Mucosa of gallbladder (tissue), 1 donor: Measurements from ENCODE around the gene RASGRF2. TPM values are rescaled to one million over a fixed set of nuclear protein-coding genes. Genes with fewer than 3 reads are reported as not detected.
"Not testable (repeated sequence)": the region's sequence is repeated elsewhere in the genome, so short reads cannot be mapped to it uniquely, and the experiment has no call there.

ENCODE experiments used
- DNase-seq: peaks from one replicate; pipeline ENCODE4 v3.0.0-alpha.2; 2020; ENCODE audit warnings: low spot score
- total RNA-seq: library from RNA; stranded (reverse); gene quantifications from one replicate; pipeline ENCODE4 v1.2.1, GENCODE V29; 2021
- donor health status: DM: no; HTN: no; CAD: no.

RASGRF2 gene
- total RNA-seq, 1 donor from 2014 or later: 4.3 TPM

- DNase-seq: no peak
These were observed 60.5 kb downstream of the RASGRF2 start for GRCh38 chr5:81020478-81021167.

- DNase-seq: no peak
These were observed 61.3 kb downstream of the RASGRF2 start for GRCh38 chr5:81021486-81021885.

- DNase-seq: no peak
These were observed 62.0 kb downstream of the RASGRF2 start for GRCh38 chr5:81021951-81022687.

GRCh38 chr5:81022688-81023084 is 62.5 kb downstream of the RASGRF2 start:
- no peak for DNase-seq

GRCh38 chr5:81023261-81023970 is 63.3 kb downstream of the RASGRF2 start:
- DNase-seq: no peak

GRCh38 chr5:81027481-81028058 is 67.4 kb downstream of the RASGRF2 start:
- no peak for DNase-seq

- DNase-seq: not testable (repeated sequence)
These were observed 68.7 kb downstream of the RASGRF2 start for GRCh38 chr5:81028888-81029287.

- not testable (repeated sequence) for DNase-seq
These were observed 69.6 kb downstream of the RASGRF2 start for GRCh38 chr5:81029736-81030135.

- DNase-seq: not testable (repeated sequence)
These were observed 70.3 kb downstream of the RASGRF2 start for GRCh38 chr5:81030236-81031034.

- no peak for DNase-seq
These were observed 75.4 kb downstream of the RASGRF2 start for GRCh38 chr5:81035522-81035921.

- no peak for DNase-seq
These were observed 78.3 kb downstream of the RASGRF2 start for GRCh38 chr5:81038495-81038894.

GRCh38 chr5:81044868-81045267 is 84.7 kb downstream of the RASGRF2 start:
- DNase-seq: no peak

- no peak for DNase-seq
These were observed 85.2 kb downstream of the RASGRF2 start for GRCh38 chr5:81045389-81045807.

- no peak for DNase-seq
These were observed 85.9 kb downstream of the RASGRF2 start for GRCh38 chr5:81046041-81046440.

GRCh38 chr5:81052325-81052724 is 92.2 kb downstream of the RASGRF2 start:
- DNase-seq: no peak

- DNase-seq: not testable (repeated sequence)
These were observed 93.1 kb downstream of the RASGRF2 start for GRCh38 chr5:81053282-81053681.

- no peak for DNase-seq
These were observed 98.0 kb downstream of the RASGRF2 start for GRCh38 chr5:81058121-81058520.

- no peak for DNase-seq
These were observed 105.3 kb downstream of the RASGRF2 start for GRCh38 chr5:81065492-81065891.

GRCh38 chr5:81066102-81066501 is 105.9 kb downstream of the RASGRF2 start:
- DNase-seq: no peak

GRCh38 chr5:81067406-81067805 is 107.2 kb downstream of the RASGRF2 start:
- DNase-seq: no peak

- DNase-seq: no peak
These were observed 107.9 kb downstream of the RASGRF2 start for GRCh38 chr5:81068063-81068462.
